Thoracic aorta (tissue), 2 donors: ENCODE results near the gene DCHS2. TPM values are rescaled to one million over a fixed set of nuclear protein-coding genes. Genes with fewer than 3 reads are reported as not detected.

Source experiments
- ATAC-seq: fragments of 150-250 bp; one replicate; pipeline ENCODE4 v1.8.0; 2017; ENCODE audit warnings: low read depth; ENCODE audit not compliant: insufficient number of reproducible peaks, low FRiP score
- DNase-seq: peaks from one replicate; pipeline ENCODE4 v3.0.0-alpha.2; 2020; ENCODE audit warnings: low spot score
- H3K27ac ChIP-seq, 2 donors: fragments of 200-600 bp; sonication (generic); 1 replicate in 1 of 2; 2 replicates in 1 of 2; pipeline ENCODE4 v1.5.1; 2016; ENCODE audit warnings: mild to moderate bottlenecking in 2 of 2, moderate library complexity in 2 of 2
- H3K27me3 ChIP-seq: fragments of 200-600 bp; sonication (generic); replicated peaks from 2 replicates; pipeline ENCODE4 v1.6.0; 2016; ENCODE audit warnings: mild to moderate bottlenecking; ENCODE audit not compliant: insufficient read depth
- H3K36me3 ChIP-seq: fragments of 200-600 bp; sonication (generic); one replicate; pipeline ENCODE4 v1.5.1; 2016
- H3K4me1 ChIP-seq, 2 donors: fragments of 200-600 bp; sonication (generic); 1 replicate in 1 of 2; 2 replicates in 1 of 2; pipeline versions ENCODE4 v1.5.1 to v1.6.0; 2016; ENCODE audit warnings: low read depth in 2 of 2, mild to moderate bottlenecking in 1 of 2; ENCODE audit not compliant: control insufficient read depth in 1 of 2
- H3K4me3 ChIP-seq: fragments of 200-600 bp; sonication (generic); 2 replicates; pipeline ENCODE4 v1.5.1; 2016; ENCODE audit warnings: mild to moderate bottlenecking
- H3K9me3 ChIP-seq: fragments of 200-600 bp; sonication (generic); 2 replicates; pipeline ENCODE4 v1.5.1; 2016
- CTCF ChIP-seq: fragments of 200-600 bp; sonication (generic); IDR thresholded peaks from one replicate; pipeline ENCODE4 v1.5.1; 2019; ENCODE audit warnings: antibody characterized with exemption
- total RNA-seq, 2 donors: library from RNA; depleted of rRNA; stranded (reverse); fragments of >200 nt; gene quantifications; one replicate each; pipeline versions ENCODE4 v1.1.0 to v1.2.3, GENCODE V29; 2016

DCHS2 gene
- total RNA-seq, 2 donors from 2014 or later: 0.35 TPM; not detected in 1

GRCh38 chr4:154516318-154517029 lies 24.9 kb upstream of the DCHS2 start:
- H3K4me1 ChIP-seq: no peaks in the 10 kb centered on the region
- ATAC-seq (no peak), DNase-seq (no peak)
- no peaks in the 10 kb centered on the region for H3K27me3 ChIP-seq
- no peak overlapping the region for H3K27ac ChIP-seq
- H3K4me3 ChIP-seq: no peak overlapping the region
- no peak for TF ChIP-seq CTCF
- H3K9me3 ChIP-seq: no peaks in the 10 kb centered on the region
- no peaks in the 10 kb centered on the region for H3K36me3 ChIP-seq

GRCh38 chr4:154511981-154512380 lies 20.4 kb upstream of the DCHS2 start:
- no peak for TF ChIP-seq CTCF
- no peaks in the 10 kb centered on the region for H3K4me1 ChIP-seq
- DNase-seq (no peak), ATAC-seq (no peak)
- no peaks in the 10 kb centered on the region for H3K36me3 ChIP-seq
- no peaks in the 10 kb centered on the region for H3K9me3 ChIP-seq
- no peaks in the 10 kb centered on the region for H3K27me3 ChIP-seq
- no peak overlapping the region for H3K4me3 ChIP-seq
- H3K27ac ChIP-seq: no peak overlapping the region

- H3K36me3 ChIP-seq: no peaks in the 10 kb centered on the region
- no peak for TF ChIP-seq CTCF
- H3K27ac ChIP-seq: no peak overlapping the region
- DNase-seq (no peak), ATAC-seq (no peak)
- no peak overlapping the region for H3K4me3 ChIP-seq
- no peaks in the 10 kb centered on the region for H3K4me1 ChIP-seq
- H3K27me3 ChIP-seq: no peaks in the 10 kb centered on the region
- no peaks in the 10 kb centered on the region for H3K9me3 ChIP-seq
Observed at GRCh38 chr4:154511548-154511947, 19.9 kb upstream of the DCHS2 start.

- no peak overlapping the region for H3K4me3 ChIP-seq
- no peaks in the 10 kb centered on the region for H3K27me3 ChIP-seq
- no peak for TF ChIP-seq CTCF
- H3K4me1 ChIP-seq: no peaks in the 10 kb centered on the region
- no peaks in the 10 kb centered on the region for H3K9me3 ChIP-seq
- no peak for ATAC-seq
- no peaks in the 10 kb centered on the region for H3K36me3 ChIP-seq
- DNase-seq: no peak
- H3K27ac ChIP-seq: no peak overlapping the region
Observed at GRCh38 chr4:154507156-154507555, 15.6 kb upstream of the DCHS2 start.

GRCh38 chr4:154506253-154506652 lies 14.7 kb upstream of the DCHS2 start:
- TF ChIP-seq CTCF: peak; percentile 41
- H3K9me3 ChIP-seq: no peaks in the 10 kb centered on the region
- no peak overlapping the region for H3K27ac ChIP-seq
- ATAC-seq: no peak
- no peaks in the 10 kb centered on the region for H3K36me3 ChIP-seq
- no peak overlapping the region for H3K4me3 ChIP-seq
- no peak for DNase-seq
- H3K27me3 ChIP-seq: no peaks in the 10 kb centered on the region
- no peaks in the 10 kb centered on the region for H3K4me1 ChIP-seq
